IMR-90 (cell line): ENCODE measurements around the gene SYT10. TPM values are rescaled to one million over a fixed set of nuclear protein-coding genes. Genes with fewer than 3 reads are reported as not detected.

Source experiments
- ATAC-seq: fragments of 200-7000 bp; cut with Tn5 transposase; 2 replicates; pipeline ENCODE4 v1.9.1; 2020; ENCODE audit warnings: low read depth, mild to moderate bottlenecking, moderate library complexity
- BruUV-seq: library from RNA; stranded (reverse); fragments of 400-500 nt; replicated peaks from 2 replicates; lab custom pipeline; 2021; lab: Mats Ljungman, UMichigan
- CTCF ChIA-PET: fragments of 300-600 bp; formaldehyde crosslinking; extraction: SDS; loops from one replicate; lab custom pipeline; 2021; ENCODE audit warnings: antibody characterized with exemption; lab: Yijun Ruan, JAX
- POLR2A ChIA-PET: fragments of 300-600 bp; sonication (Branson Sonifier 250); formaldehyde crosslinking; loops from one replicate; lab custom pipeline; 2022; ENCODE audit warnings: antibody characterized with exemption; ENCODE audit not compliant: unreplicated experiment; lab: Charles Lee
- DNase-seq: peaks from one replicate; pipeline ENCODE4 v3.0.0; 2013
- H2AFZ ChIP-seq: replicated peaks from 2 replicates; pipeline ENCODE3; 2013; ENCODE audit warnings: low read length, mild to moderate bottlenecking; ENCODE audit not compliant: poor library complexity
- H2AK5ac ChIP-seq: 2 replicates; pipeline ENCODE4 v1.6.1; 2013; ENCODE audit warnings: low read depth, low read length, inconsistent platforms
- H2AK9ac ChIP-seq: replicated peaks from 2 replicates; pipeline ENCODE3; 2013; ENCODE audit warnings: mild to moderate bottlenecking, low read depth, low read length, moderate library complexity; ENCODE audit not compliant: poor library complexity
- H2BK120ac ChIP-seq: 2 replicates; pipeline ENCODE4 v1.6.1; 2013; ENCODE audit warnings: low read depth, low read length, inconsistent platforms
- H2BK15ac ChIP-seq: 3 replicates; pipeline ENCODE4 v1.6.1; 2013; ENCODE audit warnings: low read depth, low read length, inconsistent platforms
- H2BK20ac ChIP-seq: 2 replicates; pipeline ENCODE4 v1.6.1; 2013; ENCODE audit warnings: low read depth, mild to moderate bottlenecking, inconsistent platforms, low read length, moderate library complexity
- H2BK5ac ChIP-seq: 2 replicates; pipeline ENCODE4 v1.6.1; 2013; ENCODE audit warnings: mild to moderate bottlenecking, low read depth, low read length, inconsistent platforms; ENCODE audit not compliant: poor library complexity, severe bottlenecking
- H3K14ac ChIP-seq: replicated peaks from 2 replicates; pipeline ENCODE4 v1.6.1; 2013; ENCODE audit warnings: low read depth, low read length, inconsistent platforms
- H3K18ac ChIP-seq: 2 replicates; pipeline ENCODE4 v1.6.1; 2013; ENCODE audit warnings: low read depth, low read length, control low read depth
- H3K23ac ChIP-seq: 2 replicates; pipeline ENCODE4 v1.6.1; 2013; ENCODE audit warnings: low read depth, low read length, inconsistent platforms
- H3K27ac ChIP-seq: 2 replicates; pipeline ENCODE4 v1.5.1; 2013; ENCODE audit warnings: mild to moderate bottlenecking, control low read depth, low read length; ENCODE audit not compliant: insufficient read depth
- H3K27me3 ChIP-seq: 2 replicates; pipeline ENCODE4 v1.6.1; 2013; ENCODE audit warnings: low read length; ENCODE audit not compliant: control insufficient read depth, insufficient read depth
- H3K36me3 ChIP-seq: 2 replicates; pipeline ENCODE4 v1.6.1; 2013; ENCODE audit warnings: low read length, mixed read lengths; ENCODE audit not compliant: control insufficient read depth, insufficient read depth
- H3K4ac ChIP-seq: 2 replicates; pipeline ENCODE4 v1.6.1; 2013; ENCODE audit warnings: low read depth, low read length, inconsistent platforms
- H3K4me1 ChIP-seq: 2 replicates; pipeline ENCODE4 v1.6.1; 2013; ENCODE audit warnings: low read length, mixed read lengths; ENCODE audit not compliant: control insufficient read depth, insufficient read depth
- H3K4me2 ChIP-seq: 2 replicates; pipeline ENCODE4 v1.6.1; 2013; ENCODE audit warnings: low read depth, mild to moderate bottlenecking, control low read depth, low read length, moderate library complexity
- H3K4me3 ChIP-seq: 2 replicates; pipeline ENCODE4 v1.5.1; 2013; ENCODE audit warnings: low read depth, mild to moderate bottlenecking, control low read depth, low read length, moderate library complexity; ENCODE audit not compliant: insufficient read depth
- H3K56ac ChIP-seq: 2 replicates; pipeline ENCODE4 v1.6.1; 2013; ENCODE audit warnings: low read length, inconsistent platforms; ENCODE audit not compliant: insufficient read depth; ENCODE audit errors: extremely low read depth
- H3K79me1 ChIP-seq, 2 experiments: 2 replicates each; pipeline ENCODE4 v1.6.1; 2013; ENCODE audit warnings: low read length in 2 of 2, inconsistent platforms in 1 of 2, low read depth in 1 of 2
- H3K9ac ChIP-seq: 2 replicates; pipeline ENCODE4 v1.6.1; 2013; ENCODE audit warnings: low read depth, low read length, control low read depth
- H3K9me1 ChIP-seq: 2 replicates; pipeline ENCODE4 v1.6.1; 2013; ENCODE audit warnings: low read length, inconsistent platforms; ENCODE audit not compliant: insufficient read depth
- H3K9me3 ChIP-seq: 2 replicates; pipeline ENCODE4 v1.6.1; 2013; ENCODE audit warnings: low read length; ENCODE audit not compliant: control insufficient read depth, insufficient read depth
- H4K20me1 ChIP-seq: 2 replicates; pipeline ENCODE4 v1.6.1; 2013; ENCODE audit warnings: low read length, inconsistent platforms; ENCODE audit not compliant: insufficient read depth
- H4K5ac ChIP-seq: 2 replicates; pipeline ENCODE4 v1.6.1; 2013; ENCODE audit warnings: mild to moderate bottlenecking, low read depth, low read length, control low read depth
- H4K8ac ChIP-seq, 2 experiments: 2 replicates each; pipeline ENCODE4 v1.6.1; 2013; ENCODE audit warnings: low read depth in 2 of 2, low read length in 2 of 2, control low read depth in 1 of 2, inconsistent platforms in 1 of 2
- H4K91ac ChIP-seq: 2 replicates; pipeline ENCODE4 v1.6.1; 2013; ENCODE audit warnings: low read depth, low read length, inconsistent platforms; ENCODE audit not compliant: insufficient read depth
- BHLHE40 ChIP-seq: fragments of 150-350 bp; IDR thresholded peaks from 2 replicates; pipeline ENCODE4 v1.6.1; 2016; ENCODE audit warnings: mild to moderate bottlenecking, low read depth, low read length
- CEBPB ChIP-seq: IDR thresholded peaks from 2 replicates; pipeline ENCODE4 v1.6.1; 2012; ENCODE audit warnings: low read depth, low read length, improper control_type of control experiment
- CHD1 ChIP-seq: IDR thresholded peaks from 2 replicates; pipeline ENCODE4 v1.6.1; 2012; ENCODE audit warnings: low read depth, low read length, improper control_type of control experiment
- CTCF ChIP-seq: conservative IDR thresholded peaks from 2 replicates; pipeline ENCODE4 v1.5.1; 2012; ENCODE audit warnings: mild to moderate bottlenecking, low read depth, low read length, improper control_type of control experiment
- ELK1 ChIP-seq: fragments of 150-350 bp; IDR thresholded peaks from 2 replicates; pipeline ENCODE4 v1.6.1; 2016; ENCODE audit warnings: low read depth, mild to moderate bottlenecking, low read length, moderate library complexity, borderline replicate concordance
- FOS ChIP-seq: fragments of 150-350 bp; IDR thresholded peaks from 2 replicates; pipeline ENCODE4 v1.6.1; 2016; ENCODE audit warnings: low read depth, low read length
- MAFK ChIP-seq: IDR thresholded peaks from 2 replicates; pipeline ENCODE4 v1.6.1; 2012; ENCODE audit warnings: low read depth, low read length, improper control_type of control experiment
- MAZ ChIP-seq: IDR thresholded peaks from 2 replicates; pipeline ENCODE4 v1.6.1; 2012; ENCODE audit warnings: low read depth, mild to moderate bottlenecking, low read length, improper control_type of control experiment, moderate library complexity, borderline replicate concordance
- MXI1 ChIP-seq: IDR thresholded peaks from 2 replicates; pipeline ENCODE4 v1.6.1; 2012; ENCODE audit warnings: low read depth, mild to moderate bottlenecking, low read length, moderate library complexity, borderline replicate concordance
- NFE2L2 ChIP-seq: fragments of 150-350 bp; IDR thresholded peaks from 2 replicates; pipeline ENCODE4 v1.6.1; 2016; ENCODE audit warnings: low read depth, mild to moderate bottlenecking, low read length
- POLR2A ChIP-seq: IDR thresholded peaks from 2 replicates; pipeline ENCODE4 v1.6.1; 2012; ENCODE audit warnings: mild to moderate bottlenecking, low read depth, low read length
- RAD21 ChIP-seq: IDR thresholded peaks from 2 replicates; pipeline ENCODE4 v1.6.1; 2012; ENCODE audit warnings: low read length, improper control_type of control experiment
- RCOR1 ChIP-seq: IDR thresholded peaks from 2 replicates; pipeline ENCODE4 v1.6.1; 2012; ENCODE audit warnings: mild to moderate bottlenecking, low read length, improper control_type of control experiment; ENCODE audit not compliant: insufficient replicate concordance
- RFX5 ChIP-seq: IDR thresholded peaks from 2 replicates; pipeline ENCODE4 v1.8.0; 2012; ENCODE audit warnings: low read depth, mild to moderate bottlenecking, low read length, moderate library complexity
- SMC3 ChIP-seq: fragments of 150-350 bp; IDR thresholded peaks from 2 replicates; pipeline ENCODE4 v1.6.1; 2016; ENCODE audit warnings: low read depth, mild to moderate bottlenecking, antibody characterized with exemption, low read length, moderate library complexity
- WGBS, 2 experiments: methylation state at CpG; one replicate each; pipeline versions ENCODE4 v1.1.5 to v1.1.7; 2013; ENCODE audit warnings: missing lambda C conversion rate in 2 of 2; ENCODE audit not compliant: insufficient read length in 1 of 2; ENCODE audit errors: extremely low coverage in 2 of 2; 5-methylcytosine and 5-hydroxymethylcytosine counted together
- dilution Hi-C: fragments of 300-500 bp; cut with HindIII; formaldehyde crosslinking; loops from one replicate; pipeline ENCODE4 v1.14.3; 2018; ENCODE audit warnings: low sequenced_read_pairs; ENCODE audit not compliant: unreplicated experiment
- in situ Hi-C: fragments of 300-500 bp; cut with MboI; formaldehyde crosslinking; loops from 3 replicates; pipeline ENCODE4 v1.14.3; 2019; ENCODE audit warnings: low sequenced_read_pairs, inconsistent platforms, mixed read lengths
- intact Hi-C: fragments of 100-400 bp; cut with micrococcal nuclease; formaldehyde crosslinking; loops from 2 replicates; pipeline ENCODE4 v1.10.0; 2022
- polyA plus RNA-seq, 3 experiments: library from polyadenylated mRNA; depleted of rRNA; stranded (reverse); fragments of >200 nt; gene quantifications; 2 replicates each; pipeline ENCODE4 v1.2.3, GENCODE V29; 2012; ENCODE audit warnings: low replicate concordance in 1 of 3
- total RNA-seq: library from RNA; depleted of rRNA; stranded (reverse); fragments of >200 nt; gene quantifications from 2 replicates; pipeline ENCODE4 v1.2.3, GENCODE V29; 2012
- TF ChIP-seq, protein P1 (sequence below): fragments of 150-350 bp; IDR thresholded peaks from 2 replicates; pipeline ENCODE4 v1.6.1; 2017; ENCODE audit warnings: mild to moderate bottlenecking, antibody characterized with exemption, low read length, low read depth

SYT10 gene
- total and polyA plus RNA-seq, 2 of the 4 experiments (the other 2 are of a cell fraction): not detected

GRCh38 chr12:33431648-33432047 lies 8.0 kb downstream of the SYT10 start:
- Histone ChIP-seq H3K4me1 (no peaks in the 10 kb centered on the region), H3K4ac (no peak overlapping the region), H2AK9ac (no peak overlapping the region), H3K79me1 (no peaks in the 10 kb centered on the region), H3K9me3 (no peaks in the 10 kb centered on the region), H4K8ac (no peak overlapping the region), H3K27ac (no peak overlapping the region), H2BK120ac (no peak overlapping the region), H2BK15ac (no peak overlapping the region), H2AFZ (no peak overlapping the region), H3K36me3 (no peaks in the 10 kb centered on the region), H4K91ac (no peak overlapping the region), H3K4me2 (no peak overlapping the region), H3K9me1 (no peaks in the 10 kb centered on the region), H2BK20ac (no peak overlapping the region), H4K20me1 (no peaks in the 10 kb centered on the region), H2AK5ac (no peak overlapping the region), H3K18ac (no peak overlapping the region), H3K27me3 (no peaks in the 10 kb centered on the region), H3K23ac (no peak overlapping the region), H3K4me3 (no peak overlapping the region), H4K5ac (no peak overlapping the region), H2BK5ac (no peak overlapping the region), H3K9ac (no peak overlapping the region), H3K56ac (no peak overlapping the region), H3K14ac (no peak overlapping the region)
- WGBS, 2 experiments: no CpG with 5 or more reads among the region's 1 CpG
- POLR2A ChIA-PET: no interaction called here
- no TSS peak for BruUV-seq
- CTCF ChIA-PET: no interaction called here
- intact Hi-C loops: no loop called here
- no peak for ATAC-seq
- DNase-seq: no peak
- TF ChIP-seq FOS (no peak), CHD1 (no peak), ELK1 (no peak), MXI1 (no peak), POLR2A (no peak), RCOR1 (no peak), BHLHE40 (no peak), RAD21 (no peak), CEBPB (no peak), MAFK (no peak), SMC3 (no peak), NFE2L2 (no peak), CTCF (no peak), RFX5 (no peak), MAZ (no peak)
- TF ChIP-seq, protein P1, sequence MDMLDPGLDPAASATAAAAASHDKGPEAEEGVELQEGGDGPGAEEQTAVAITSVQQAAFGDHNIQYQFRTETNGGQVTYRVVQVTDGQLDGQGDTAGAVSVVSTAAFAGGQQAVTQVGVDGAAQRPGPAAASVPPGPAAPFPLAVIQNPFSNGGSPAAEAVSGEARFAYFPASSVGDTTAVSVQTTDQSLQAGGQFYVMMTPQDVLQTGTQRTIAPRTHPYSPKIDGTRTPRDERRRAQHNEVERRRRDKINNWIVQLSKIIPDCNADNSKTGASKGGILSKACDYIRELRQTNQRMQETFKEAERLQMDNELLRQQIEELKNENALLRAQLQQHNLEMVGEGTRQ: no peak
- in situ Hi-C loops: no loop called here
- dilution Hi-C loops: no loop called here
